GF-D8 (cell line): ENCODE results near the gene NDUFS4.
"Not testable (repeated sequence)": the region's sequence is repeated elsewhere in the genome, so short reads cannot be mapped to it uniquely, and the experiment has no call there.

Source experiments
- DNase-seq: peaks from one replicate; lab custom pipeline; 2025; lab: John Stamatoyannopoulos, UW

Gene NDUFS4

GRCh38 chr5:53667621-53668020 is 107.2 kb downstream of the NDUFS4 start:
- DNase-seq: no peak

DNA sequence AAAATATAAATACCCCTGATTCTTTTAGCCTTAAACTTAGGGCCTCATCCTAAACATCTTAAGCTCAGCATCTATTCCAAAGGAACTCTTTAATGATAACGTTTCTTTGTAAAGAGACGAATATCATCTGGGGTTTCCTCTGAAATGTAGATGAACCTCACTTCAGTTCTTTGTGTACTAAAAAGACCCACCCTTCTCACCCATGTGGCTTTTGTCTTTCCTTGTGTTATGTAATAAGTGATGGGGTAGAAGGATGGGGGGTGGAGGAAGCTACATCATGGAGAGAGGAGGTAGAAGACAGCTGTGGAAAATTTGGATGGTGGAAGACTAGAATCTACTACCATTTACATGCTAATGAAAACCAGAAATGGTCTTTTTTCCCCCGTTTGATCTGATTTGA is 111.0 kb downstream of the NDUFS4 start:
- no peak for DNase-seq

DNA sequence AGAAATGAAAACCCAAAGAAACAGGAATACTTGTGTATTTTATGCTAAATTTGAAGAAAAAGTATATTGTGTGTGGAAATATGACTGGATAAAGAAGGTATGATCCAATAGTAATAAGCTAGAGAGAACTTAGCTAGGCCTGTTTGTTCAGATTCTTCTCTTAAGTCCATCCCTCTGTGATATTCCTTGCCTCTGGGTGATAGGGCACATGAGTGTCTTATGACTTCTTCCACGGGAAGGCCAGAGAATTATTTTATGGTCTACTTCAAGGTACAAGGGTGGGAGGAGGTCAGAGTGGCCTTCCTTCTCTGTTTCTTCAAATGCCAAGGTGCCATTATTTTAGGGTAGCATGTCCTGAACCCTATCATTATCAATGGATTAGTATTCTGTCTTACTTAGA is 113.7 kb downstream of the NDUFS4 start:
- DNase-seq: no peak

- DNase-seq: no peak
These were observed 117.2 kb downstream of the NDUFS4 start for GRCh38 chr5:53677632-53678031.

DNA sequence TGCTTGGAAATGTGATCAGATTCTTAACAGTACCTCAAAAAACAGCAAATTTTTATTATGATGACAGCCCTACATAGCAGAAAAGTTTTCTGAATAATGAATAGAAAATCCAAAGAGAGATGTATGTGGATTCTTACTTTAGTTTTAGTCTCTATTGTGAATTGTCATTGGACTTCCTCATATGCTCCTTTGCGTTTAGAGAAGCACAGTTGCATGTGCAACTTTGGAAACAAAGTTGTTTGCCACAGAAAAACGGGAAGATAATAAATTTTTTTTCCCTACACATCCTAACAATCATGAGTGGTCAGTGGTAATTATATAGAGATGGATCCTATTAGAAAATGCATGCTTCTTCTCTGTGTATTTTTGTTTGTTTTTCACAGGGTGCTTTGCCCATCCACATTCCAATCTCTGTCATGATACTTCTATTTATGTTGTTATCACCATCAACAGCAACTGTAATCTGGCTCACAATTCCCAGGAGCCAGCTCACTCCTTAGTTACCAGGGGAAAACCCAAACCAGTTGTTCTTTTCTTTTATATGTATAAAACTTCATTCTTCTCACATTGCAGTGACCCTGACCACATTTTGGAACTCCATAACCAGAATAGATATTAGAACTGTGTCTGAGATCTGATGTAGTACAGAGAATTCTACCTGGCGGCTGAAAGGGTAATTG is 118.7 kb downstream of the NDUFS4 start:
- DNase-seq: no peak

DNA sequence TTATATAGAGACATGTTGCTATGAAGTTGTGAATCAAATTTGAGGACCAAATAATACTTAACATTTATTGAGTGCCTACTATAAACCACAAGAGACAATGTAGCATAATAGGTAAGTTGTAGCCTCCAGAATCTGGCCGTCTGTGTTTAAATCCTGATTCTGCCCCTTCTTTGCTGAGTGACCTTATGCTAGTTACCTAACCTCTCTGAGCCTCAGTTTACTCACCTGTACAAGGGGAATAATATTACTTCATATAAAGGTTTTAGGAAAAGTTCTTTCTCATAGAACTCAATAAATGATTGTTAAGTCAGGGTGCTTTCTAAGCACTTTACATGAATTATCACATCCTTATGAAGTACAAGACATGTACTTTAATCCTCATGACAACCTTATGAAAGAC is 120.6 kb downstream of the NDUFS4 start:
- DNase-seq: no peak

DNA sequence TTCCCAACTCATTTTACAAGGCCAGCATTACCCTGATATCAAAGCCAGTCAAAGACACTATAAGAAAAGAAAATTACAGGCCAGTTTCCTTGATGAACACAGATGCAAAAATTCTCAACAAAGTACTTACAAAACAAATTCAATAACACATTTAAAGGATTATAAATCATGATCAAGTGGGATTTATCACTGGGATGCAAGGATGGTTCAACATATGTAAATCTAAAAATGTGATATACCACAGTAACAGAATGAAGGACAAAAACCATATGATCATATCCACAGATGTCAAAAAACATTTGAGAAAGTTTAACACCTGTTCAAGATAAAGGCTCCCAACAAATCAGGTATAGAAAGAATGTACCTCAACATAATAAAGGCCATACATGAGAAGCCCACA is 130.6 kb downstream of the NDUFS4 start:
- DNase-seq: no peak

DNA sequence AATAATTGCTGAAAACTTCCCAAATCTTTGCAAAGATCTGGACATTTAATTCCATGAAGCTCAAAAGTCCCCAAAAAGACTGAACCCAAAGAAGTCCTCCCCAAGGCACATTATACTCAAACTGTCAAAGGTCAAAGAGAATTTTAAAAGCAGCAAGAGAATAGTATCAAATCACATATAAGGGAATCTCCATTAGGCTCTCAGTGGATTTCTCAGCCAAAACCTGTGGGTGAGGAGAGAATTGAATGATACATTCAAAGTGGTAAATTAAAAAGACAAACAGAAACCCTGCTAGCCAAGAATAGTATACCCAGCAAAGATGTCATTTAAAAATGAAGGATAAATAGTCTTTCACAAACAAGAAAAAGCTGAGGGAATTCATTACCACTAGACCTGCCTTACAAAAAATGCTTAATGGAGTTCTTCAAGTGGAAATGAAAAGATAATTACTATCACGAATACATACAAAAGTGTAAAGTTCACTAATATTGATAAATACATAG is 134.1 kb downstream of the NDUFS4 start:
- no peak for DNase-seq

GRCh38 chr5:53710405-53710804 is 150.0 kb downstream of the NDUFS4 start:
- not testable (repeated sequence) for DNase-seq

DNA sequence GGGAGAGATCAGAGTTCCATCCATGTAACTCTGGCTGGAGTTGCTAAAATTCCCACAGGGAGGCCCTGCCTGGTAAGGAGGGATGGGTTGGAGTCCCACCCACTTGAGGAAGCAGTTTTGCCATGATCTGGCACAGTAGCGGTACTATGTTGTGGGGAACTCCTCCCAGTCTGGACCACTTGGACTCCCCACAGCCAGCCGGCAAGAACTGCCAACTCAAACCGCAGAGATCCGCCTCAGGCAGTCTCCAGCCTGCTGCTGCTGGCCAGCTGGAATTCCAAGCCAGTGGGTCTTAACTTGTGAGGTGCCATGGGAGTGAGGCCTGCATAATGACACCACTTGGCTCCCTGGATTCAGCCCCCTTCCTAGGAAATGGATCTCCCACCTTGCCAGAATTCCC is 151.9 kb downstream of the NDUFS4 start:
- no peak for DNase-seq

DNA sequence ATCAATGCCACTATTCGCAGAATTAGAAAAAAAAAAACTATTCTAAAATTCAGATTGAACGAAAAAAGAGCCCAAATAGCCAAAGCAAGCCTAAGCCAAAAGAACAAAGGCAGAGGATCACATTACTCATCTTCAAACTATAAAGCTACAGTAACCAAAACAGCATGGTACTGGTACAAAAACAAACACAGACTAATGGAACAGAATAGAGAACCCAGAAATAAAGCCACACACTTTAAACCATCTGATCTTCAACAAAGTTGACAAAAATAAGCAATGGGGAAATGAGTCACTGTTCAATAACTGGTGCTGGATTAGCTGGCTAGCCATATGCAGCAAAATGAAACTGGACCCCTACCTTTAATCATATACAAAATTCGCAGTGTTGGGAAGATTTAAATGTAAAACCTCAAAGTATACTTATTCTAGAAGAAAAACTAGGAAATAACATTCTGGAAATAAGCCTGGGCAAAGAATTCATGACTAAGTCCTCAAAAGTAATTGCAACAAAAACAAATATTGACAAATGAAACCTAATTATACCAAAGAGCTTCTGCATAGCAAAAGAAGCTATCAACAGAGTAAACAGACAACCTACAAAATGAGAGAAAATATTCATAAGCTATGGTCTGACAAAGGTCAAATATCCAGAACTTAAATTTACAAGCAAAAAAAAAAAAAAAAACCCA is 153.7 kb downstream of the NDUFS4 start:
- DNase-seq: no peak

DNA sequence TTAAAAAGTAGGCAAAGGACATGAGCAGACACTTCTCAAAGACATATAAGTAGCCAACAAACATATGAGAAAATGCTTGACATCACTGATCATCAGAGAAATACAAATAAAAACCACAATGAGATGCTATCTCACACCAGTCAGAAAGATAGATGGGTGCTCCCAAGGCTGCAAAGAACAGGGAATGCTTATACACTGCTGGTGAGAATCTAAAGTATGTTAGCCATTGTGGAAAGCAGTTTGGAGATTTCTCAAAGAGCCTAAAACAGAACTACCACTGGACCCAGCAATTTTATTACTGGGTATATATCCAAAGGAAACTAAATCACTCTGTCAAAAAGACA is 154.2 kb downstream of the NDUFS4 start:
- no peak for DNase-seq

- no peak for DNase-seq
These were observed 165.7 kb downstream of the NDUFS4 start for GRCh38 chr5:53726121-53726520.

GRCh38 chr5:53730943-53731342 is 170.5 kb downstream of the NDUFS4 start:
- peak; percentile 74 for DNase-seq
